Activated naive CD8-positive, alpha-beta T cell treated with anti-CD3 and anti-CD28 coated beads, Interleukin-2, amount 50 U/mL, for 16 hours (primary cell): ENCODE measurements around the gene ANO10.
"Not testable (repeated sequence)": the region's sequence is repeated elsewhere in the genome, so short reads cannot be mapped to it uniquely, and the experiment has no call there.

ENCODE experiments used
- DNase-seq: peaks from one replicate; pipeline ENCODE4 v3.0.0-alpha.2; 2020; ENCODE audit warnings: low read depth, low spot score

Gene ANO10

DNA sequence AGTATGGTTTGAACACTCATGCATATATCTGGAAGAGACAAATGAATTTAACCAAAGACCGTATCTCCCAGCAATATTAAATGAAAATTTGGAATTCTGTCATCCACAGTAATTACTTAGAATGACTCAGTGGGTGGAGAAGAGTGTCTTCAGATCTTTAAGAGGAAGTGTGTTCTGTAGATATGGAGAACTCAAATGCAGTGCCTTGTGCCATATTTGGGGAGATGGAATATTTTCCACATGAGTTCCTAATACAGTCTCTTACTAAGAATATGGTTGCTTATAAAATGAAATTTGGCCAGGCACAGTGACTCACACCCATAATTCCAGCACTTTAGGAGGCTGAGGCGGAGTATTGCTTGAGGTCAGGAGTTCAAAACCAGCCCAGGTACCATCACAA, 40.5 kb downstream of the ANO10 start:
- DNase-seq, result no peak

DNA sequence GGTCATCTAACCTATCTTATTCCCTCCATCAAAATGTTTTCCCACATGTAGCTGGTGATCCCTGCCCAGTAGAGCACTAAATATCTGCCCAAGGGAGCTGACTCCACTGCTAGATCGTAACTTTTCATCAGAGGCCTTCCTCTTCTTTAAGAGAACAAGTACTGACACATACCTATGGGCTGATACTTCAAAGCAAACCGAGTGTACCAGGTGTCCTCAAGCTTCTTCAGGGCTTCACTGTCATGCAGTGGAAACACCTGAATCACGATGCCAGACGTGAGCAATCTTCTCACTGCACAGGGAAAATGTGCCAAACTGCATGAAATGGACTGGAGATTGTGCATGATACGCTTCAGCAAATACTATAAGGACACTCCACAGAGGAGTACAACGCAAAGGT, 41.6 kb downstream of the ANO10 start:
- DNase-seq, result no peak

DNA sequence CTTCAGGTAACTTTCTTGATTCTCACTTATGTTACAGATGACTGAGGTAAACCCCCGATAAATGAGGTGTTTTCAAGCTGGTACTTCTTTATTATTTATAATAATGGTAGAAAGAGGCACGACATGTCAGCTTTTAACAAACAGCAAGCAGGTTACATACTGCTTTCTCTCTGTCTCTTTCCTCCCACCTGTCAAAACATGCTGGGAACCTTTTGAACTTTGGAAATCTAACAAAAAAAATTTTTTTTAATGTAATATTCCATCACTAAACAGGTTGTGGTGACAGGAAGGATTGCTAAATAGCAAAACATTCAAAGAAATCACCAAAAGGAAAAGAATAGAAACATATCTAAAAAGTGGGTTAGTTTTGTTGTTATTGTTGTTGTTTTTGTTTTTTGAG, 48.2 kb downstream of the ANO10 start:
- DNase-seq, result no peak

DNA sequence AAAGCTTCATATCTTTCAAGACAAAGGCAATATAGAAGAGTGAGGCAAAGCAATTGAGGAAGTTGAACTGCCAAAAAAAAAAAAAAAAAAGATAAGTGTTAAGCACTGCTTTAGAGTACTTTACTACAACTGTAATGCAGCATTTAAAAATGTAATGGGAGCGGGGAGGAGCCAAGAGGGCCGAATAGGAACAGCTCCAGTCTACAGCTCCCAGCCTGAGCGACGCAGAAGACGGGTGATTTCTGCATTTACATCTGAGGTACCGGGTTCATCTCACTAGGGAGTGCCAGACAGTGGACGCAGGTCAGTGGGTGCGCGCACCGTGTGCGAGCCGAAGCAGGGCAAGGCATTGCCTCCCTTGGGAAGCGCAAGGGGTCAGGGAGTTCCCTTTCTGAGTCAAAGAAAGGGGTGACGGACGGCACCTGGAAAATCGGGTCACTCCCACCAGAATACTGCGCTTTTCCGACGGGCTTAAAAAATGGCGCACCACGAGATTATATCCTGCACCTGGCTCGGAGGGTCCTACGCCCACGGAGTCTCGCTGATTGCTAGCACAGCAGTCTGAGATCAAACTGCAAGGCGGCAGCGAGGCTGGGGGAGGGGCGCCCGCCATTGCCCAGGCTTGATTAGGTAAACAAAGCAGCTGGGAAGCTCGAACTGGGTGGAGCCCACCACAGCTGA, 56.0 kb downstream of the ANO10 start:
- DNase-seq, result not testable (repeated sequence)

DNA sequence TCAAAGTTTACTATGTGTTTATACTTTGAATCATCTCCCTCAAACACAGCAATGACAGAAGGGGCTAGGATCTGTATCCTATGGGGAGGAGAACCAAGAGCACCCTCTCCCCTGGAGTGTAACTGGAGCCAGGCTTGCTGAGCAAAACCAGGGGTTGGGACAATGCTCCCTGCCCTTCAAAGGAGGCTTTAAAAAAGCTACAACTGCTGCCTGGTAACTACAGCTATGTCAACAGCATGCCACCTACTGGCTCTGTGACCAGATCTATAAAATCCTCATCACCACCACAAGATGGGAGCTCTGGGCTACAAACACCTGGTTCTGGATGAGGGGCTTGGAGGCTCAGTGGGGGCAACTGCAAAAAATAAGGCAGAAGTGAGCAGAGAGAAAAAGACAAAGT, 61.9 kb downstream of the ANO10 start:
- DNase-seq, result no peak

DNA sequence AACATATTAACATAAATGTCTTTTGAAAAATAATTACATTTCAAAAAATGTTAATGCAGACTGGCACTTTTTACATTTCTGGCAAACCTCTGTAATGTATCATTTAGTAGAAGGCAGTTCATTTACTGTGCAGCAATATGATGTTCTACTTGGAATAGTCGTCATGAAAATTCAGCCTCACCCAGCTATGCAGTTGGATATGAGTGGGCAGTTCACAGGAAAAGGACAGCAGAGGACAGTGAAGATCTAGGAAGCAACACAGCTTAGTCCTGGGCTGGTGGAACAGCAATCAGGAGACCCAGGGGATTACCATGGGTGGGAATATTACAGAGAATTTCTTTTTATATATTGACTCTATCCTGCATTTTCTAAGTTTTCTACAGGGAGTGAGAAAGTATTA, 63.6 kb downstream of the ANO10 start:
- no peak for DNase-seq

DNA sequence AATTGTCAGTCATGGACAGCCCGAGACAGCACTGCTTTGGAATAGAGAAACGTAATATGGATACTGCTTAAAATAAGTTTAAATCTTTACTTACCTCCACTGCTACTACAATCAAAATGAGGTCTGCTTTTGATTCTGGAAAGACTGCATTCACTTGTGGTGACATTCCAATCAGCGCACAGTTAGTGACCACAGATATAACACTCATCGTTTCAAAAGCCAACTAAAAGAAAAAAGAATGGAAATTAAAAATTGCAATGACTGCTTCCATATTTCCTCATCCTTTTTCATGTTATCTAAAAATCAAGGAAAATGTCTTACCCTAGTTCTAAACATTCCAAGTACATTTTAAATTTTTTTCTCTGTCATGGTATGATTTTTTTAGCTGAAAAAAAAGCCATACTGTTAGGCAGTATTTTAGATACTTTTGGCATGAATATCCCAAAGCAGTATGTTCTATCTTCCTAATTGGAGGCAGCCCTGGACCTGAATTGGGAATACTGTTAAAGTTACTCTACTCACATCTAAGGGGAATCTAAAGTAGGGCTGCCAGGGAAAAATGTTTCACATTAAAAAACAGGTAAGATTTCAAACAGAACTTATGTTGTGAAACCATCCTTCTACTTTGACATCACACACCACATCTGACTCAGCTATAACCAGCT, 72.1 kb downstream of the ANO10 start:
- DNase-seq, result no peak

DNA sequence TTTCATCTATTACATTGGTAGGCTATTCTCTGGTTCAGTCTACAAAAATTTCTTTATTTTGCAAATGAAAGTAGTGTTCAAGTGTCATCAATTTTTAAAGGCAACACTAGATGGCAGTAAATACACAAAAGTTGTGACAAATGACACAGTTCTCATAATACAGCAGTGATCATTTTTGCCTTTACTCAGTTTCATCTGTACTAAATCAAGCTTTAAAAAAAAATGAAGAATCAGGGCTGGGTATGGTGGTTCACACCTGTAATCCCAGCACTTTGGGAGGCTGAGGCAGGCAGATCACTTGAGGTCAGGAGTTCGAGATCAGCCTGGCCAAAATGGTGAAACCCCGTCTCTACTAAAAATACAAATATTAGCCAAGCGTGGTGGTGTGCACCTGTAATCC, 77.5 kb downstream of the ANO10 start:
- not testable (repeated sequence) for DNase-seq

DNA sequence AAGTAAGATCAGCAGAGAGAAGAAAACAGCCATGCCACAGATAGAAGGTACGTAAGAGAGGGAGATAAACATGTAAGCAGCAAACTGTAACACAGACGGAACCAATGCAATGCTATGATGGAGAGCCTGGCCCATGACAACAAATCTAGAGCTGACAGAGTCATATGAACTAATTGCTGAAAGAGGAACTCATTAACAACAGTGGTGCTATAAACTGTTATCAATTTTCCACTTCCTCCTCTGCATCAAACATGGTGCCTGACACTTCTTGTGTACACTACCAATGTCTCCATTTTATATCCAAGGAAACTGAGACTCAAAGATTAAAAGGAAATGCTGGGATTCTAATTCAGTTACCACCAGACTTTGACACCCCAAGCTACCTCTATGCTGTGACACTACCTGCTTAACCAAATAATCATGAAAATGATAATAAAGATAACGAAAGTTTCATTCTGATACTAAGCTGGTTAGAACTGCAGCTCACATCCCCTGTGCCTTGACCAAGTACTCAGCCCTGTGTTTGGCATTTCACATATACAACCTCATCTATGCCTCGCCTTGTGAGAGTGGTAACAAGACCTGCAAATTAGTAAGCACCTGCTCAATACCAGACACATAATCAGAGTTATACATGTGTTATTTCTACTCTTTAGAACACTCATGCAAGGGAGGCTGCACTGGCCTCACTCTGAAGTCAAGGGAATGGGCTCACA, 79.3 kb downstream of the ANO10 start:
- DNase-seq, result no peak

DNA sequence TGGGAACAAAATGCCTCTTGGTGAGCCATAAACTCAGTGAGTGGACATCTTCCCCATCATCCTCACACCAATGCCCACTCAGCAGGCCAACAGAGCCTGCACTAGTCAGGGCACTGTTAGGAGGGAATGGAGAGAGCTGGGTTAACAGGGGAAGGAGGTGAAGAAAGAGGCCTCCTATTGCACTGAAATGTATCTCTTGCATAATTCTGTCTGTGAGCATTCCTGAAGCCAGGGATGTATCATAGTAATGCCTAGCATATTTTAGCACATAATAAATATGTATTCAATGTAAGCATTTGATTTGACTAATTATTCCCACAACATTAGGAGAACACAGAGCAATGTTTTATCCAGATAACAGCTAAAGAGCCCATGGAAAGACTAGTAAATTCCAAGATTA, 81.2 kb downstream of the ANO10 start:
- DNase-seq, result no peak

DNA sequence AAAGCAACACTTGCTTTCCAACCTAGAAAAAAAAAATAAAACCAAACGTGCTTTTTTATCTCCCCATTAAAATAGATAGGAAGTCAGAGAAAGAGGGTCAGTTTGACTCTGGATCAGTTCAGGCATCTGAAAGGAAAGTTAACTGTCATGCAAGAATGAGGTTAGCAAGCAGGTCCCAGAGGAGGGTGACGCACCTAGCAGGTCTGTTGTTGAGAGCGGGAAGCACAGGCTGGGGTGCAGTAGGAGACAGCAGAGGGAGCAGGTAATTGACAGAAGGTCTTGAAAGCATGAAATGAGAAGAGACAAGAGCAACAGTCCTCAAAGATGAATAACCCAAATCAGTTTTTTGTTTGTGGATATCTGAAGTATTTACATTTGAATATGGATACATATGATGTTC, 82.5 kb downstream of the ANO10 start:
- no peak for DNase-seq

DNA sequence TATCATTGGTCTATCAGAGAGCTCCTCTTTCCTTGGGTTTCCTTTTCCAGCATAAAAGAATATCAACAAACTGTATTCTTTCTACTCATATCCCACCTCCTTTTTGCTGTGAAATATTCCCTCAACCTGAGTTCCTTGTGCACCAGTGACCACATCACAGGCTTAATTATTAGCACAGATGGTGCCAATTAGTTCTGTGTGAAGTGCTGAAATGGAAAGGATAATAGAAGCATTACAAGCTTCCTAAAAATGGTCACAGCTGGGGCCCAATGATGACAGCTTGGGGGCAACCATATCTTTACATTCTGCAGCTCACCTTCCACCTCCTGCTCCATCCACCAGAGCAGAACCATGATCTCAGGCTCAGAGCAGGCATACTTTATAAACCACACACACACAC, 84.6 kb downstream of the ANO10 start:
- no peak for DNase-seq

DNA sequence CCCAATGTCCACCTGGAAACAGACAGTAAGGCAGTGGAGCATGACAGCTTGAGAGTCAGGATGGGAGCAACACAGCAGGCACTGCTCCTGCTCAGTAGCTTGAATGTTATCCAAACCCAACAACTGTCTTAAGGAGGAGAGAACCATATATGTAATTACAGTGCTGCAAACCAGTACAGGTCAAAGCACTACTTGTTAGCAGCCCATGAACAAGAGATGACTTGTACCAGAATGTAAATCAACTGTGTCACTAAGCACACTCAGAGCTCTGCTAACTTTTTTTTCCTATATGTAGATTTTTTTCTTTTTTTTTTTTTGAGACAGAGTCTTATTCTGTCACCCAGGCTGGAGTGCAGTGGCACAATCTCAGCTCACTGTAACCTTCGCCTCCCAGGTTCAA, 87.1 kb downstream of the ANO10 start:
- DNase-seq, result no peak

DNA sequence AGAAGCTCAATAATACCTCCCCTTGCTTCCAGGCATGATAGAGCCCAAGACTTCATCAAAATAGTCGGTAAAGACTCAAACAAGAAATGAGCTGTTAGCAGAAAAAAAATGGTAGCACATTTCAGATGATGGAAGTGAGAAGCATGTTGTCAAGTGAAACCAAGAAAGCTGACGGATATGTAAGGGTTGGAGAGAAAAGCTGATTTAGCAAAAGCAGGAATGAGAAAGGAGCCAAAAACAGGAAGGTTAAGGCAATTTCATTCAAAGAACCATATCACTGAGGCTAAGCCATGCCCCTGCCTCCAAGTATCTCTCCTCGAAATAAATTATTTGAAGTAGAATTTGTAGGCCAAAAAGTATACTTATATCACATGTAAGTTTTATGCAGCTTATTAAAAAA, 88.8 kb downstream of the ANO10 start:
- DNase-seq, result no peak

DNA sequence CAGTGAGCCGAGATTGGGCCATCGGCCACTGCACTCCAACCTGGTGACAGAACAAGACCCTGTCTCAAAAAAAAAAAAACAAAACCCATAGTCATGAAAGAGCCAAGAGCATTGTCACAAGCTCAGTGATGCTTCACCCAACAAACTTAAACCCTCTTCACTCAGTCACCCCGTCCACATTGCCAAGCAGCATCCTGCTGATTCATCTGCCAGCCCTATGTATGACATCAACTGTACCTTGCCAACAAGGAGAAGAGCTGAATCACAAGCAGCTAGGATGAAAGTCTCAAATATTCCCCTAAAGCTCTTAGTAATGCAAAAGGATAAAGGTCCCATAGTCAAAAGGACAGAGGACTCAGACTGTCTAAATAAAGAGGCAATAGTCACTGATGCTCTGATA, 90.0 kb downstream of the ANO10 start:
- no peak for DNase-seq

DNA sequence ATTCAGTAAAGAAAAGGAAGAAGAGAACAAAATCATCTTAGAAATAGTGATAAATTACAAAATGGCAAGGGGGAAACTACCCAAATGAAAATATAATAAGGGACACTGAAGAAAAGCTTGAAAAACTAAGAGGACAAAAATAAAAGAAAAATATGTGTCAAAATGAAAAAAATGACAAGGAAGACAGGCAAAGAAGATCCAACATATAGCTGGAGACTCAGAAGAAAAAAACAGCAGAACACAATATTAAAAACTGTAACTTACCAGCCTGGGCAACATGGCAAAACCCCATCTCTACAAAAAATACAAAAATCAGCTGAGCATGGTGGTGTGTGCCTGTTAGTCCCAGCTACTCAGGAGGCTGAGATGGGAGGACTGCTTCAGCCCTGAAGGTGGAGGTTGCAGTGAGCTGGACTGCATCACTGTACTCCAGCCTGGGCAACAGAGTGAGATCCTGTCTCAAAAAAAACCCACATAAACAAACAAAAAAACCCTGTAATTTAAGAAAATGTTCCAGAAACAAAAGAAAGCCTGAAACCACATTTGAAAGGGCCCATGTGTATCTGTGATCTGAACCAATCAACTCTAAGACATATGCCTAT, 93.2 kb downstream of the ANO10 start:
- no peak for DNase-seq

DNA sequence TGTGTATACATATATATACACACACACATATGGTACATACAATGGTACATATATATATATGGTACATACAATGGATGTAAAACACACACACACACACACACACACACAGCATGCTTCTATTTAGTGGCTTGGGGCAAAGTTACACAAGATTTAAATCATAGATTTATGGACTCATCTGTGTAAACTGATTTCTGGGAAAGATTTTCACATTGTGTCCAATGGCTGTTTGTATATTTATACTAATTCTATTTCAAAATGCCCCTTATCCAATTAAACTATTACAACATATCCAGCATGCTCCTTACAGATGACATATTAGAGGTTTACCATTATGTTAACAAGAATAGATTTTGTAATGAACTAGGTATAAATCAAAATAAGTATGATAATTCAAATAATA, 94.9 kb downstream of the ANO10 start:
- no peak for DNase-seq

DNA sequence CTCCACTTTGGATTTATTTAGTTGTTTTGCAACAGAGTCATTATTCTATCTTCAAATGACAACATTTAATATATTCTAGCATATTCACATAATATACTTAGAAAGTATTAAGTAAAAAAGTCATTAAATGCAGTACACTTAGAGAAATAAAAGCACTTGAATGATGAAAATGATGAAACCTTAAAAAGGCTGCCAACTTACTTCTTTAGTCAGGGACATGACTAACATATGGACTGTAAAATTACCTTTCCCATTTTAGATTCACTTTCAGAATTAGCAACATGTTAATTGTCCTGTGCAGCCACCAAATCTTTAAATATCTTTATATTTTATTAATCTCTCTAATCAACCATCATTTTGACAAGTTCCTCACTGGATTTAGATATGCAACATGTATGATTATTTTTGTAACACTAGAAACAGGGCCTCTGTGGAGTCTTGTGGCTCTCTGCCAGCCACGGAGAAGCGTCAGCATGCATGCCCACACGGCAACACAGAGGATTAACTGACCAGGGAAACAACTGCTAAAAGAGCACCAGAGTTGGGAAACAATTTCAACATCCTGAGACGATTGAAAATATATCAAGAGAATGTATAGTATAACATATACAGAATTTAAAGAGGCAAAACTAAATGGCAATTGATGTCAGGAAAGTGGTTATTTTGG, 95.7 kb downstream of the ANO10 start:
- DNase-seq, result no peak

DNA sequence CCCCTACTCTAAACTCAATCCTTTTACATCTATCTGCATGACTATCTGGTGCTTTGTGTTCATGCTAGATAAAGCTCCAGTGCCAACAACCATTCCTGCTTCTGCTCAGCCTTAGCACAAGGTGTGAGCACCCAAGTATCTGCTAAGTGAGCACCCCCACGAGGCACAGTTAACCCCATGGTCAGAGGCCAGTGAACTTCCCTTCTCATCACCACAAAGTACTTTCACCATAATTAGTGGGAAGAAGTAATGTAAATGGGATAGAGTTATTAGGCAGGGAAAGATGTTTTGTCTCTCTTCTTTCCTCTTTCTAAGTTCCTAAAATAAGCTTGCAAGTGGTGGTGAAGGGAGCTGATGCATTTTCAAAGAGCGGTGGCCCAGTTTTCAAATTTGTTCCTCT, 96.4 kb downstream of the ANO10 start:
- DNase-seq, result no peak

DNA sequence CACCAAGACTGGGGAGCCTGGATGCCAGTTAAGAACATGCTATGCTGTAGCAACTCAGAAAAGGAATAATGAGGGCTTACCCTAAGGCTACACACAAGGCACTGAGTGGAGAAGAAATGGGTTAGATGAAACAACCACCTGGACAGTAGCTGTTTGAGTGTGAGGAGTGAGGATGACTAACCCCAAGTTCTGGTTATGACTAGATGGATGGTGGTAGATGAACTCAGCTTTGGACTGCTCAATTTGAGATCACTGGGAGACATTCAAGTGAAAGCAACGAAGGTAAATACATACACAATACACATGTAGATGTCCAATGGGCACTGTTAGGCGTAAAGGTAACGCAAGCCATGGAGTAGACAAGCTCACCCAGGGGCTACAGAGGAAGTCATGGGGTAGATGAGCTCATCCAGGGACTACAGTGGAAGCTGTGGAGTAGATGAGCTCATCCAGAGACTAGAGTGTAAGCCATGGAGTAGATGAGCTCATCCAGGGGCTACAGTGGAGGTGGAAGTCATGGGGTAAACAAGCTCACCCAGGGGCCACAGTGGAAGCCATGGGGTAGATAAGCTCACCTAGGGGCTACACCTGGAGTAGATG, 98.3 kb downstream of the ANO10 start:
- no peak for DNase-seq

DNA sequence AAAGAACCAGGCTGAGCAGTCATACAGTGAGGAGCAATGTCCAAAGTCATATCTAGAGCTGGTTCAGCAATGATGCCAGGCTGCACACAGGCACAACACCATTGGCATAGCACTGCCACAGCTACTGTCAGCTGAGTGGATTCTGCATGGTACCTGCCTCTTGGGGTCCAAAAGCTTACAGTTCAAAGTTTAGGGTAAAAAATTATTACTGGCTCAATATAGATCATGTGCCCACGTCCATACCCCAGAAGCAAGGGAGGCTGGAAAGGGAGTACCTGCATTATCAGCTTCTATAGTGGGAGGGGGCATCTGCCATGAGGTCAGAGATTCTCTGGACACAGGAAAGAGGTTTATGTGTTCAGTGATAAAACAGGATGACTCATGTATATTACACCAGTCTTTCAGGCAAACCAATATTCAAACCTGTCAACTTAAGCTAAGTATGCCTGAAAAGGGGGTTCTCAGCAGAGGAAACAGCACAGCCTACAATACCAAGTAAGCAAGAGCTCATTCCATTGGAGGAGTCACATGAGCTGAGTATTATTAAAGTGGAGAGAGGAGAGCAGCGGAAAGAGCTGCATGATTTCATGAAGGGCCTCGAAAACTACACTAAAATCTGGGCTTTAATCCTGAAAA, 99.0 kb downstream of the ANO10 start:
- no peak for DNase-seq
